AG08396 (cell line): ENCODE data around the gene GCH1.

Experiments used
- DNase-seq: peaks from one replicate; pipeline ENCODE4 v3.0.0; 2012; ENCODE audit warnings: low spot score, mixed read lengths

GCH1 gene

DNA sequence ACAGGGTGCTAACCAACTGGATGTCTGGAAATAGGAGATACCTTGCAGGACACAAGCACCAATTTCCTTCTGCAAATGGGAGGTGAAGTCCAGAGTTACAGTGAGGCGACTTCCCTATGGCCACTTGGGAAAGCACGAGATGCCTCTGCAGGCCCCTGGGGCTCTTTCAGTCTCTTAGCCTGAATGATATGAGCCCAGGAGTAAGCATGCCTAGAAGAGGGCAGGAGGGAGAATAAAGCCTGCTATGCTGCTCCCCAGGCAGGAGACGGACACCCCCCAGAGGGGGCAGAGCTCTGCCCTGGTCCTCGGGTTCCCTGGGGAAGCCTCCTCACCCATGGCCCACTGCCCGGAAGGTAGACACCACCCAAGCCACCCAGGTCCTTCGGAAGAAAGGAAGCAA, 105.1 kb downstream of the GCH1 start:
- DNase-seq: no peak

GRCh38 chr14:54796961-54797360, 105.7 kb downstream of the GCH1 start:
- DNase-seq: peak; percentile 66

DNA sequence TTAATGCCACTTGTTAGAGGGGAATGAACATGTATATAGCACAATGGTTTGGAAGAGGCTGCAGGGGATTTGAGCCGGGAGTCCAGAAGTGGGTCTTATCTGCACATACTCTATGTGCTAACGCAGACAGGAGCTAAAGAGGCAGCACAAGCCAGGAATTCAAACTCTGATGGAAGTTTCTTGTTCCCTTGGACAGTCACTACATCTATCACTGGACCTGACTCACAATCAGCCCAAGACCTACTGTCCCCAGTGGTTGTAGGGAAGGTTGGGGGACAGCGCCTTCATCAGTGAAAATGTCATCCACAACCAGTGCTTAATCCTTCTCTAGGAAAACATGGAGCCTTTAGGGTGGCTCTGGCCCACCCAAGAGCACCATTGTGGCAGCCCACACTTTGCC, 107.8 kb downstream of the GCH1 start:
- no peak for DNase-seq

DNA sequence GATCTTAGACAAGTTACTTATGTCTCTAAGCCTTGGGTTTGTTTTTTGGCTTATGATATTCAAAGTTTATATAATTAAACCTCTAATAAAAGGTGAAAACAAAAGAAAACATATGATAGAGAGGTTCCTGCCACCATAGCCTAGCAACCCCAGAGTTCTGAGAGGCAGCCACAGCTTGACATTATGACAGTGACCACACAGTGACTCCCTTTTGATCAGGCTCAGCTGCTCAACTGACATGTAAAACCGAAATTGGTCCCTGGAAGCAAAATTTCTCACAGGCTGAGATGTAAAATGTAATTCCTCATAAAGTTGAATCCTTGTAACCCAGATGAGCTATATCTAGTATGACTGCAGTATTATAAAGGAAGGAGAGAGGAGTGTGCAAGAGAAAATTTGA, 108.5 kb downstream of the GCH1 start:
- DNase-seq: no peak

GRCh38 chr14:54792288-54792687, 110.3 kb downstream of the GCH1 start:
- no peak for DNase-seq
